T-helper 2 cell (primary cell): ENCODE data around the gene MVB12B.
"Not testable (repeated sequence)": the region's sequence is repeated elsewhere in the genome, so short reads cannot be mapped to it uniquely, and the experiment has no call there.

Source experiments
- DNase-seq, 5 experiments: peaks; one replicate each; pipeline versions ENCODE4 v3.0.0 to v3.0.0-alpha.2; 2012 to 2022

MVB12B gene

GRCh38 chr9:126524353-126525077, 197.9 kb downstream of the MVB12B start:
- no peak for DNase-seq

GRCh38 chr9:126526218-126527108, 199.8 kb downstream of the MVB12B start:
- no peak for DNase-seq

- no peak for DNase-seq
Measured at GRCh38 chr9:126527109-126527825, 200.6 kb downstream of the MVB12B start.

GRCh38 chr9:126528111-126528510, 201.5 kb downstream of the MVB12B start:
- no peak for DNase-seq

GRCh38 chr9:126528915-126529314, 202.3 kb downstream of the MVB12B start:
- no peak for DNase-seq

- DNase-seq: no peak
Measured at GRCh38 chr9:126531035-126531571, 204.5 kb downstream of the MVB12B start.

- DNase-seq: no peak
Measured at GRCh38 chr9:126531591-126531990, 205.0 kb downstream of the MVB12B start.

- no peak for DNase-seq
Measured at GRCh38 chr9:126532019-126532462, 205.4 kb downstream of the MVB12B start.

GRCh38 chr9:126532489-126532888, 205.9 kb downstream of the MVB12B start:
- no peak for DNase-seq

- DNase-seq: no peak
Measured at GRCh38 chr9:126532951-126533925, 206.6 kb downstream of the MVB12B start.

- no peak for DNase-seq
Measured at GRCh38 chr9:126533926-126534310, 207.3 kb downstream of the MVB12B start.

GRCh38 chr9:126534431-126535186, 208.0 kb downstream of the MVB12B start:
- no peak for DNase-seq

- no peak for DNase-seq
Measured at GRCh38 chr9:126536131-126536530, 209.5 kb downstream of the MVB12B start.

GRCh38 chr9:126536841-126537465, 210.3 kb downstream of the MVB12B start:
- DNase-seq: no peak

GRCh38 chr9:126538550-126538949, 211.9 kb downstream of the MVB12B start:
- DNase-seq: no peak

- not testable (repeated sequence) for DNase-seq
Measured at GRCh38 chr9:126540398-126540797, 213.8 kb downstream of the MVB12B start.

- DNase-seq: no peak
Measured at GRCh38 chr9:126543490-126543889, 216.9 kb downstream of the MVB12B start.

GRCh38 chr9:126545106-126545505, 218.5 kb downstream of the MVB12B start:
- no peak for DNase-seq

GRCh38 chr9:126546036-126546435, 219.4 kb downstream of the MVB12B start:
- no peak for DNase-seq

GRCh38 chr9:126548312-126548711, 221.7 kb downstream of the MVB12B start:
- no peak for DNase-seq
